Naive thymus-derived CD4-positive, alpha-beta T cell (primary cell): Measurements from ENCODE around the gene IFNLR1. TPM values are rescaled to one million over a fixed set of nuclear protein-coding genes. Genes with fewer than 3 reads are reported as not detected.

Experiments used
- polyA plus RNA-seq, 2 donors: library from polyadenylated mRNA; unstranded; fragments of 300-500 nt; fragmentation: Illumina TruSeq; gene quantifications; one replicate each; pipeline ENCODE4 v1.2.3, GENCODE V29; 2021
- total RNA-seq, 6 experiments: library from RNA in 5 of 6; stranded (reverse) in 5 of 6; gene quantifications; 1 replicate in 5 of 6; 2 replicates in 1 of 6; pipeline ENCODE4 v1.2.3 and lab custom pipeline; 2021 to 2026

The IFNLR1 gene
- total and polyA plus RNA-seq, 7 experiments from 2014 or later: 0.08 to 3.9 (median 1.5) TPM

Other genes with a start within 250 kb of the IFNLR1 start
- gene PNRC2, start 227.5 kb downstream of the IFNLR1 start, total RNA-seq: 100 to 1,000 TPM; 139 to 180 (median 161) TPM
- gene PNRC2, start 227.5 kb downstream of the IFNLR1 start, polyA plus RNA-seq: 100 to 1,000 TPM; 142 to 151 TPM
- 100 to 1,000 TPM; 170 to 252 (median 193) TPM for gene SRSF10, start 207.0 kb downstream of the IFNLR1 start, total RNA-seq
- gene SRSF10, start 207.0 kb downstream of the IFNLR1 start, polyA plus RNA-seq: 100 to 1,000 TPM; 108 to 132 TPM
- not detected for gene MYOM3, start 75.2 kb downstream of the IFNLR1 start, total RNA-seq
- not detected for gene MYOM3, start 75.2 kb downstream of the IFNLR1 start, polyA plus RNA-seq
- gene IL22RA1, start 44.1 kb downstream of the IFNLR1 start, total RNA-seq: not detected
- gene IL22RA1, start 44.1 kb downstream of the IFNLR1 start, polyA plus RNA-seq: not detected
- not detected for gene GRHL3, start 132.1 kb upstream of the IFNLR1 start, total RNA-seq
- not detected for gene GRHL3, start 132.1 kb upstream of the IFNLR1 start, polyA plus RNA-seq
- gene STPG1, start 226.5 kb upstream of the IFNLR1 start, total RNA-seq: 1 to 10 TPM; 3.1 to 6.4 (median 5.3) TPM
- 10 to 100 TPM in 1 of 2 donors, 1 to 10 TPM in 1; 5.3 to 10.1 TPM for gene STPG1, start 226.5 kb upstream of the IFNLR1 start, polyA plus RNA-seq
- gene NIPAL3, start 228.5 kb upstream of the IFNLR1 start, total RNA-seq: 10 to 100 TPM; 35.5 to 65.0 (median 54.5) TPM
- 100 to 1,000 TPM in 1 of 2 donors, 10 to 100 TPM in 1; 84.1 to 127 TPM for gene NIPAL3, start 228.5 kb upstream of the IFNLR1 start, polyA plus RNA-seq